ENCODE measurements around the gene FRMD1. TPM values are rescaled to one million over a fixed set of nuclear protein-coding genes. Genes with fewer than 3 reads are reported as not detected.

FRMD1 gene
- total RNA-seq, 1 experiment from 2014 or later, result not detected

GRCh38 chr6:168125429-168126001, 46.5 kb upstream of the FRMD1 start:
- Mint-ChIP-seq H3K4me3 (ENCODE audit: unreplicated experiment) (no peak overlapping the region), H3K4me1 (ENCODE audit: insufficient read depth, unreplicated experiment) (no peaks in the 10 kb centered on the region), H3K27me3 (ENCODE audit: insufficient read depth, unreplicated experiment) (peaks cover 33% of the 10 kb centered on the region), H3K36me3 (ENCODE audit: insufficient read depth, unreplicated experiment) (no peaks in the 10 kb centered on the region), H3K27ac (ENCODE audit: low read depth, unreplicated experiment) (no peak overlapping the region), H3K9me3 (ENCODE audit: unreplicated experiment) (no peaks in the 10 kb centered on the region)
- no peak for DNase-seq (ENCODE audit: unreplicated experiment)
- ChIA-PET CTCF (no interaction called here), POLR2A (no interaction called here)
- no TSS peak for BruUV-seq (replicated peaks)
- intact Hi-C loops (cut with micrococcal nuclease), result no loop called here
- no peak for TF ChIP-seq CTCF (IDR thresholded peaks at IDR 0.05; ENCODE audit: unreplicated experiment)

- peaks cover 27% of the 10 kb centered on the region for H3K27me3 Mint-ChIP-seq (ENCODE audit: insufficient read depth, unreplicated experiment)
- CTCF ChIA-PET, result interaction anchor here (0.6 kb wide), 1 partner anchor 159 kb away, joined by 3 read pairs; no protein-coding TSS in a partner anchor
- H3K27ac Mint-ChIP-seq (ENCODE audit: low read depth, unreplicated experiment), result no peak overlapping the region
- BruUV-seq (replicated peaks), result no TSS peak
- H3K4me1 Mint-ChIP-seq (ENCODE audit: insufficient read depth, unreplicated experiment), result no peaks in the 10 kb centered on the region
- DNase-seq (ENCODE audit: unreplicated experiment), result no peak
- no peaks in the 10 kb centered on the region for H3K9me3 Mint-ChIP-seq (ENCODE audit: unreplicated experiment)
- TF ChIP-seq CTCF (IDR thresholded peaks at IDR 0.05; ENCODE audit: unreplicated experiment), result no peak
- POLR2A ChIA-PET, result no interaction called here
- intact Hi-C loops (cut with micrococcal nuclease), result no loop called here
- H3K36me3 Mint-ChIP-seq (ENCODE audit: insufficient read depth, unreplicated experiment), result no peaks in the 10 kb centered on the region
- H3K4me3 Mint-ChIP-seq (ENCODE audit: unreplicated experiment), result no peak overlapping the region
These were observed 45.9 kb upstream of the FRMD1 start for GRCh38 chr6:168124921-168125320.

GRCh38 chr6:168124158-168124557, 45.1 kb upstream of the FRMD1 start:
- TF ChIP-seq CTCF (IDR thresholded peaks at IDR 0.05; ENCODE audit: unreplicated experiment), result no peak
- no peak overlapping the region for H3K27ac Mint-ChIP-seq (ENCODE audit: low read depth, unreplicated experiment)
- CTCF ChIA-PET, result interaction anchor here (0.6 kb wide), 1 partner anchor 158 kb away, joined by 3 read pairs; no protein-coding TSS in a partner anchor
- H3K27me3 Mint-ChIP-seq (ENCODE audit: insufficient read depth, unreplicated experiment), result peaks cover 24% of the 10 kb centered on the region
- no peaks in the 10 kb centered on the region for H3K36me3 Mint-ChIP-seq (ENCODE audit: insufficient read depth, unreplicated experiment)
- no peaks in the 10 kb centered on the region for H3K4me1 Mint-ChIP-seq (ENCODE audit: insufficient read depth, unreplicated experiment)
- no TSS peak for BruUV-seq (replicated peaks)
- intact Hi-C loops (cut with micrococcal nuclease), result no loop called here
- POLR2A ChIA-PET, result no interaction called here
- H3K9me3 Mint-ChIP-seq (ENCODE audit: unreplicated experiment), result no peaks in the 10 kb centered on the region
- no peak for DNase-seq (ENCODE audit: unreplicated experiment)
- H3K4me3 Mint-ChIP-seq (ENCODE audit: unreplicated experiment), result no peak overlapping the region

GRCh38 chr6:168123165-168123911, 44.3 kb upstream of the FRMD1 start:
- Mint-ChIP-seq H3K27me3 (ENCODE audit: insufficient read depth, unreplicated experiment) (peaks cover 24% of the 10 kb centered on the region), H3K27ac (ENCODE audit: low read depth, unreplicated experiment) (no peak overlapping the region), H3K4me1 (ENCODE audit: insufficient read depth, unreplicated experiment) (no peaks in the 10 kb centered on the region), H3K36me3 (ENCODE audit: insufficient read depth, unreplicated experiment) (no peaks in the 10 kb centered on the region), H3K4me3 (ENCODE audit: unreplicated experiment) (no peak overlapping the region), H3K9me3 (ENCODE audit: unreplicated experiment) (no peaks in the 10 kb centered on the region)
- no peak for TF ChIP-seq CTCF (IDR thresholded peaks at IDR 0.05; ENCODE audit: unreplicated experiment)
- ChIA-PET CTCF (interaction anchor here (0.6 to 0.7 kb wide), 2 partner anchors 15 to 762 kb away, joined by 3 read pairs; no protein-coding TSS in a partner anchor), POLR2A (no interaction called here)
- intact Hi-C loops (cut with micrococcal nuclease), result no loop called here
- no TSS peak for BruUV-seq (replicated peaks)
- no peak for DNase-seq (ENCODE audit: unreplicated experiment)

Measured in MCF 10A (cell line).